ENCODE data around the gene CSPG4. TPM values are rescaled to one million over a fixed set of nuclear protein-coding genes. Genes with fewer than 3 reads are reported as not detected.
"Not testable (repeated sequence)": the region's sequence is repeated elsewhere in the genome, so short reads cannot be mapped to it uniquely, and the experiment has no call there.

Gene CSPG4
- total and polyA plus RNA-seq, 2 of the 4 experiments (the other 2 are of a cell fraction), result 12.4 to 28.4 TPM

DNA sequence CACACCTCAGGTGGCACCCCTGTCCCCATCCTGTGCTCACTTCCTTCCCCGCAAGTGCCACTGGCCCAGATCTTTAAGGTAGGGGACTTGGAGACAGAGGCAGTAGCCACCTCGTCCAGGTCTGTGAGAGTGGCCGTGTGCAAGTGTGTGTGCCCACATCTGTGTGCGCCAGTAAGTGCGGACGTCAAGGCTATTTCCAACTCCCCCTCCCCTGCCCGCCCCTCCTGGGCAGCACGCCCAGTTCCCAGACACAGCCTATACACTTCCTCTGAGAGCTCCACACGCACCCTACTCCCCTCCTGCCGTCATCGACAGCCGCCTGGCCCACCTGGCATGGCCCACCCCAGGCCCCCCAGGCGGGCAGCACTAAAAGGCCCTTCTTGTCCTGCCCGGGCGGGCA is 3.2 kb downstream of the CSPG4 start:
- H2BK120ac ChIP-seq (ENCODE audit: low read depth, low read length); H3K27me3 ChIP-seq (ENCODE audit: control insufficient read depth, insufficient read depth, low read length); ATAC-seq (ENCODE audit: low read depth); H4K5ac ChIP-seq (ENCODE audit: low read depth, low read length); H2BK5ac ChIP-seq (ENCODE audit: low read depth, low read length, poor library complexity, severe bottlenecking); H2BK20ac ChIP-seq (ENCODE audit: low read depth, low read length); dilution Hi-C loops (cut with HindIII; ENCODE audit: low sequenced_read_pairs, unreplicated experiment); H3K14ac ChIP-seq (replicated peaks; ENCODE audit: low read depth, low read length); H2AFZ ChIP-seq (replicated peaks; ENCODE audit: low read length, poor library complexity); H4K91ac ChIP-seq (ENCODE audit: insufficient read depth, low read depth, low read length); H3K9ac ChIP-seq (ENCODE audit: low read depth, low read length); H2BK15ac ChIP-seq (ENCODE audit: low read depth, low read length); H3K9me1 ChIP-seq (ENCODE audit: insufficient read depth, low read length); H2AK9ac ChIP-seq (replicated peaks; ENCODE audit: low read depth, low read length, poor library complexity); H3K23ac ChIP-seq (ENCODE audit: low read depth, low read length); H4K8ac ChIP-seq (ENCODE audit: low read depth in 2 of 2, low read length in 2 of 2); H3K36me3 ChIP-seq (ENCODE audit: control insufficient read depth, insufficient read depth, low read length); H3K4me3 ChIP-seq (ENCODE audit: insufficient read depth, low read depth, low read length); H3K56ac ChIP-seq (ENCODE audit: extremely low read depth, insufficient read depth, low read length); H3K27ac ChIP-seq (ENCODE audit: insufficient read depth, low read length); H3K4me2 ChIP-seq (ENCODE audit: low read depth, low read length); H3K18ac ChIP-seq (ENCODE audit: low read depth, low read length); H3K4ac ChIP-seq (ENCODE audit: low read depth, low read length); H2AK5ac ChIP-seq (ENCODE audit: low read depth, low read length); CTCF ChIA-PET; intact Hi-C loops (cut with micrococcal nuclease); H3K9me3 ChIP-seq (ENCODE audit: control insufficient read depth, insufficient read depth, low read length); in situ Hi-C loops (cut with MboI; ENCODE audit: low sequenced_read_pairs); BruUV-seq (replicated peaks): not testable (repeated sequence)
- peaks cover 11% of the 10 kb centered on the region for H4K20me1 ChIP-seq (ENCODE audit: insufficient read depth, low read length)
- WGBS, 2 experiments (ENCODE audit: extremely low coverage in 2 of 2, insufficient read length in 1 of 2), result no CpG with 5 or more reads among the region's 15 CpGs
- POLR2A ChIA-PET (ENCODE audit: unreplicated experiment), result interaction anchor here (0.6 kb wide), 1 partner anchor 15 kb away, joined by 3 read pairs; no protein-coding TSS in a partner anchor
- DNase-seq, result peak; percentile 63
- H3K79me1 ChIP-seq (ENCODE audit: low read depth in 1 of 2, low read length in 2 of 2), result peaks cover 7 to 50% of the 10 kb centered on the region in 2 experiments
- peaks cover 18% of the 10 kb centered on the region for H3K4me1 ChIP-seq (ENCODE audit: control insufficient read depth, insufficient read depth, low read length)

Measured in IMR-90 (cell line).